Gastrocnemius medialis (tissue), 4 donors: Measurements from ENCODE around the gene RHOU. TPM values are rescaled to one million over a fixed set of nuclear protein-coding genes. Genes with fewer than 3 reads are reported as not detected.
A peak's percentile ranks its signal among the peaks of the same experiment; 100 is the strongest.

Experiments
- ATAC-seq, 2 donors: fragments of 150-250 bp; one replicate each; pipeline ENCODE4 v1.9.1; 2016
- DNase-seq, 2 donors: peaks; one replicate each; pipeline ENCODE4 v3.0.0-alpha.2; 2019
- H3K27ac ChIP-seq, 4 donors: fragments of 200-600 bp; sonication (generic); 1 replicate in 1 of 4; 2 replicates in 3 of 4; pipeline ENCODE4 v1.5.1; 2016 to 2018; ENCODE audit warnings: mild to moderate bottlenecking in 2 of 4, moderate library complexity in 1 of 4
- H3K27me3 ChIP-seq, 3 donors: fragments of 200-600 bp; sonication (generic) in 2 of 3; 1 replicate in 1 of 3; 2 replicates in 2 of 3; pipeline versions ENCODE4 v1.5.1 to v1.6.0; 2016 to 2019; ENCODE audit warnings: mild to moderate bottlenecking in 1 of 3, moderate library complexity in 1 of 3
- H3K36me3 ChIP-seq, 2 donors: fragments of 200-600 bp; sonication (generic) in 1 of 2; one replicate each; pipeline ENCODE4 v1.5.1; 2017 to 2018
- H3K4me1 ChIP-seq, 2 donors: fragments of 200-600 bp; sonication (generic) in 1 of 2; one replicate each; pipeline ENCODE4 v1.5.1; 2016 to 2017; ENCODE audit warnings: mild to moderate bottlenecking in 2 of 2
- H3K4me3 ChIP-seq, 4 donors: fragments of 200-600 bp; sonication (generic) in 3 of 4; 1 replicate in 1 of 4; 2 replicates in 3 of 4; pipeline ENCODE4 v1.5.1; 2016 to 2019; ENCODE audit warnings: mild to moderate bottlenecking in 2 of 4
- H3K9me3 ChIP-seq, 3 donors: fragments of 200-600 bp; sonication (generic) in 2 of 3; 1 replicate in 1 of 3; 2 replicates in 2 of 3; pipeline ENCODE4 v1.5.1; 2016 to 2019
- CTCF ChIP-seq, 5 experiments: fragments of 450-650 bp in 3 of 5; fragments of 200-600 bp in 2 of 5; sonication (generic) in 2 of 5; IDR thresholded peaks in 4 of 5; conservative IDR thresholded peaks in 1 of 5; 1 replicate in 4 of 5; 2 replicates in 1 of 5; pipeline ENCODE4 v1.5.1; 2016 to 2019; ENCODE audit warnings: antibody characterized with exemption in 5 of 5, mild to moderate bottlenecking in 3 of 5, moderate library complexity in 3 of 5
- POLR2A ChIP-seq, 2 donors: fragments of 450-650 bp; IDR thresholded peaks; one replicate each; pipeline ENCODE4 v1.6.1; 2017; ENCODE audit warnings: antibody characterized with exemption in 2 of 2, mild to moderate bottlenecking in 2 of 2, moderate library complexity in 2 of 2
- in situ Hi-C, 4 donors: fragments of 200-750 bp; cut with MboI; loops; one replicate each; pipeline versions ENCODE4 v1.15.0 to v1.8.0; 2017; ENCODE audit warnings: low sequenced_read_pairs in 4 of 4
- intact Hi-C: fragments of 100-400 bp; cut with DNase I; formaldehyde crosslinking; loops from one replicate; pipeline ENCODE4 v1.15.1; 2023; ENCODE audit warnings: low total_unique reads
- total RNA-seq, 4 donors: library from RNA; depleted of rRNA; stranded (reverse); fragments of >200 nt; gene quantifications; one replicate each; pipeline versions ENCODE4 v1.1.0 to v1.2.3, GENCODE V29; 2016

RHOU gene
- total RNA-seq, 4 donors from 2014 or later: 11.8 to 65.2 (median 47.4) TPM

- Histone ChIP-seq H3K36me3 (no peaks in the 10 kb centered on the region), H3K4me3 (peak overlapping the region; percentile 78 to 97 (median 81)), H3K9me3 (no peaks in the 10 kb centered on the region), H3K27me3 (no peaks in the 10 kb centered on the region), H3K4me1 (peaks cover 34 to 43% of the 10 kb centered on the region in 2 donors), H3K27ac (peak overlapping the region; percentile 84 to 93 (median 88))
- intact Hi-C loops: loop anchor here (1.0 to 10.0 kb wide), 5 partner anchors 74 to 491 kb away; no protein-coding TSS in a partner anchor
- ATAC-seq (peak; percentile 29), DNase-seq (peak; percentile 24 to 38)
- TF ChIP-seq POLR2A (IDR thresholded peaks at IDR 0.05): no peak
- no peak for TF ChIP-seq CTCF (IDR thresholded peaks at IDR 0.05 in 4 of 5, conservative IDR thresholded peaks at IDR 0.05 in 1 of 5)
- in situ Hi-C loops: loop anchor here in 2 of 4 donors (10.0 to 25.0 kb wide), 2 partner anchors 129 to 501 kb away; no protein-coding TSS in a partner anchor
Measured at GRCh38 chr1:228735871-228736586, 750 bp downstream of the RHOU start.

GRCh38 chr1:228736844-228737445, 1.7 kb downstream of the RHOU start:
- H3K4me1 ChIP-seq: peaks cover 38 to 45% of the 10 kb centered on the region in 2 donors
- no peaks in the 10 kb centered on the region for H3K27me3 ChIP-seq
- no peak for DNase-seq
- peak overlapping the region; percentile 84 to 93 (median 88) for H3K27ac ChIP-seq
- no peaks in the 10 kb centered on the region for H3K9me3 ChIP-seq
- H3K36me3 ChIP-seq: no peaks in the 10 kb centered on the region
- intact Hi-C loops (loop anchor here (5.0 to 10.0 kb wide), 3 partner anchors 75 to 278 kb away; no protein-coding TSS in a partner anchor), in situ Hi-C loops (loop anchor here in 2 of 4 donors (10.0 to 25.0 kb wide), 2 partner anchors 128 to 500 kb away; no protein-coding TSS in a partner anchor)
- TF ChIP-seq CTCF (IDR thresholded peaks at IDR 0.05 in 4 of 5, conservative IDR thresholded peaks at IDR 0.05 in 1 of 5) (no peak), POLR2A (IDR thresholded peaks at IDR 0.05) (no peak)
- peak overlapping the region; percentile 78 to 97 (median 81) for H3K4me3 ChIP-seq
- no peak for ATAC-seq

GRCh38 chr1:228737601-228738041, 2.3 kb downstream of the RHOU start:
- H3K36me3 ChIP-seq: peaks cover 0 to 2% of the 10 kb centered on the region in 2 donors
- intact Hi-C loops: loop anchor here (5.0 to 10.0 kb wide), 3 partner anchors 75 to 277 kb away; no protein-coding TSS in a partner anchor
- H3K4me1 ChIP-seq: peaks cover 38 to 45% of the 10 kb centered on the region in 2 donors
- peak overlapping the region; percentile 78 to 97 (median 81) for H3K4me3 ChIP-seq
- no peaks in the 10 kb centered on the region for H3K27me3 ChIP-seq
- in situ Hi-C loops: loop anchor here in 2 of 4 donors (10.0 to 25.0 kb wide), 2 partner anchors 127 to 500 kb away; no protein-coding TSS in a partner anchor
- TF ChIP-seq CTCF (IDR thresholded peaks at IDR 0.05 in 4 of 5, conservative IDR thresholded peaks at IDR 0.05 in 1 of 5) (no peak), POLR2A (IDR thresholded peaks at IDR 0.05) (no peak)
- ATAC-seq: peak; percentile 46 to 54
- H3K9me3 ChIP-seq: no peaks in the 10 kb centered on the region
- peak overlapping the region; percentile 84 to 93 (median 88) for H3K27ac ChIP-seq
- DNase-seq: peak; percentile 29 to 31

GRCh38 chr1:228739826-228740225, 4.5 kb downstream of the RHOU start:
- in situ Hi-C loops: loop anchor here in 2 of 4 donors (10.0 to 25.0 kb wide), 2 partner anchors 125 to 497 kb away; no protein-coding TSS in a partner anchor
- H3K9me3 ChIP-seq: no peaks in the 10 kb centered on the region
- intact Hi-C loops: loop anchor here (5.0 to 10.0 kb wide), 3 partner anchors 78 to 275 kb away; no protein-coding TSS in a partner anchor
- ATAC-seq: no peak
- no peak for DNase-seq
- TF ChIP-seq CTCF (IDR thresholded peaks at IDR 0.05 in 4 of 5, conservative IDR thresholded peaks at IDR 0.05 in 1 of 5): no peak
- TF ChIP-seq POLR2A (IDR thresholded peaks at IDR 0.05): no peak
- peaks cover 38 to 45% of the 10 kb centered on the region in 2 donors for H3K4me1 ChIP-seq
- H3K27ac ChIP-seq: peak overlapping the region in 2 of 4 donors; percentile 8 to 93
- peaks cover 0 to 10% of the 10 kb centered on the region in 2 donors for H3K36me3 ChIP-seq
- H3K4me3 ChIP-seq: no peak overlapping the region
- H3K27me3 ChIP-seq: no peaks in the 10 kb centered on the region
